WERI-Rb-1 (cell line): ENCODE measurements around the gene EXD2.
"Not testable (repeated sequence)": the region's sequence is repeated elsewhere in the genome, so short reads cannot be mapped to it uniquely, and the experiment has no call there.

Experiments
- DNase-seq: peaks from one replicate; pipeline ENCODE4 v3.0.0-alpha.2; 2020
- H3K27ac ChIP-seq: fragments of 250-450 bp; sonication (Bioruptor Pico); 2 replicates; pipeline ENCODE4 v1.5.1; 2020; ENCODE audit warnings: mild to moderate bottlenecking, moderate library complexity
- H3K27me3 ChIP-seq: fragments of 250-450 bp; sonication (Bioruptor Pico); 2 replicates; pipeline ENCODE4 v1.5.1; 2021; ENCODE audit warnings: mild to moderate bottlenecking, low read depth, moderate library complexity; ENCODE audit not compliant: insufficient read depth, severe bottlenecking
- H3K36me3 ChIP-seq: fragments of 250-450 bp; sonication (Bioruptor Pico); 2 replicates; pipeline ENCODE4 v1.5.1; 2020; ENCODE audit warnings: mild to moderate bottlenecking, moderate library complexity
- H3K4me3 ChIP-seq: 2 replicates; pipeline ENCODE4 v1.5.1; 2011; ENCODE audit warnings: low read depth, mild to moderate bottlenecking, control low read depth, low read length
- H3K9me3 ChIP-seq: fragments of 250-450 bp; sonication (Bioruptor Pico); 2 replicates; pipeline ENCODE4 v1.5.1; 2021; ENCODE audit warnings: mild to moderate bottlenecking, moderate library complexity; ENCODE audit not compliant: severe bottlenecking
- CTCF ChIP-seq: IDR thresholded peaks from 2 replicates; pipeline ENCODE4 v1.5.1; 2011; ENCODE audit warnings: low read depth, mild to moderate bottlenecking, control low read depth, inconsistent platforms, low read length

Gene EXD2

GRCh38 chr14:69156224-69156623 lies 35.1 kb upstream of the EXD2 start:
- Histone ChIP-seq H3K36me3 (no peaks in the 10 kb centered on the region), H3K27me3 (no peaks in the 10 kb centered on the region), H3K9me3 (no peaks in the 10 kb centered on the region), H3K4me3 (no peak overlapping the region), H3K27ac (no peak overlapping the region)
- no peak for DNase-seq
- no peak for TF ChIP-seq CTCF

- Histone ChIP-seq H3K27me3 (no peaks in the 10 kb centered on the region), H3K4me3 (no peak overlapping the region), H3K36me3 (no peaks in the 10 kb centered on the region), H3K9me3 (peaks cover 3% of the 10 kb centered on the region), H3K27ac (no peak overlapping the region)
- no peak for TF ChIP-seq CTCF
- no peak for DNase-seq
These were observed 29.7 kb upstream of the EXD2 start for GRCh38 chr14:69161590-69161989.

GRCh38 chr14:69165787-69166186 lies 25.5 kb upstream of the EXD2 start:
- not testable (repeated sequence) for DNase-seq, H3K4me3 ChIP-seq, H3K27ac ChIP-seq

GRCh38 chr14:69170839-69171238 lies 20.5 kb upstream of the EXD2 start:
- TF ChIP-seq CTCF: no peak
- Histone ChIP-seq H3K27ac (no peak overlapping the region), H3K9me3 (no peaks in the 10 kb centered on the region), H3K27me3 (no peaks in the 10 kb centered on the region), H3K36me3 (no peaks in the 10 kb centered on the region), H3K4me3 (no peak overlapping the region)
- no peak for DNase-seq

More at GRCh38 chr14:69165787-69166186, 25.5 kb upstream of the EXD2 start:
- H3K36me3 ChIP-seq, H3K9me3 ChIP-seq, H3K27me3 ChIP-seq: not testable (repeated sequence)

GRCh38 chr14:69171569-69171968 lies 19.7 kb upstream of the EXD2 start:
- no peaks in the 10 kb centered on the region for H3K9me3 ChIP-seq
- peak; percentile 38 for DNase-seq
- no peaks in the 10 kb centered on the region for H3K36me3 ChIP-seq
- TF ChIP-seq CTCF: no peak
- no peak overlapping the region for H3K4me3 ChIP-seq
- no peak overlapping the region for H3K27ac ChIP-seq
- H3K27me3 ChIP-seq: no peaks in the 10 kb centered on the region

GRCh38 chr14:69175130-69175529 lies 16.2 kb upstream of the EXD2 start:
- H3K36me3 ChIP-seq: no peaks in the 10 kb centered on the region
- TF ChIP-seq CTCF: no peak
- H3K27me3 ChIP-seq: no peaks in the 10 kb centered on the region
- no peak for DNase-seq
- H3K4me3 ChIP-seq: no peak overlapping the region
- H3K27ac ChIP-seq: no peak overlapping the region
- H3K9me3 ChIP-seq: no peaks in the 10 kb centered on the region
